Astrocyte of the spinal cord (primary cell): Measurements from ENCODE around the gene SETD5.
A peak's percentile ranks its signal among the peaks of the same experiment; 100 is the strongest.

Experiments
- DNase-seq: peaks from one replicate; pipeline ENCODE4 v3.0.0; 2011; ENCODE audit warnings: low read depth, low spot score
- H3K4me3 ChIP-seq: 2 replicates; pipeline ENCODE4 v1.5.1; 2011; ENCODE audit warnings: low read depth, mild to moderate bottlenecking, low read length, moderate library complexity
- CTCF ChIP-seq: IDR thresholded peaks from 2 replicates; pipeline ENCODE4 v1.5.1; 2012; ENCODE audit warnings: low read depth, mild to moderate bottlenecking, low read length, inconsistent platforms
- in situ Hi-C: cut with HindIII; loops from 2 replicates; pipeline ENCODE4 v1.10.0; 2017; ENCODE audit warnings: low sequenced_read_pairs

The SETD5 gene

GRCh38 chr3:9503283-9503682, 105.9 kb downstream of the SETD5 start:
- H3K4me3 ChIP-seq = no peak overlapping the region
- in situ Hi-C loops = no loop called here
- DNase-seq = peak; percentile 66
- peak; percentile 93 for TF ChIP-seq CTCF

DNA sequence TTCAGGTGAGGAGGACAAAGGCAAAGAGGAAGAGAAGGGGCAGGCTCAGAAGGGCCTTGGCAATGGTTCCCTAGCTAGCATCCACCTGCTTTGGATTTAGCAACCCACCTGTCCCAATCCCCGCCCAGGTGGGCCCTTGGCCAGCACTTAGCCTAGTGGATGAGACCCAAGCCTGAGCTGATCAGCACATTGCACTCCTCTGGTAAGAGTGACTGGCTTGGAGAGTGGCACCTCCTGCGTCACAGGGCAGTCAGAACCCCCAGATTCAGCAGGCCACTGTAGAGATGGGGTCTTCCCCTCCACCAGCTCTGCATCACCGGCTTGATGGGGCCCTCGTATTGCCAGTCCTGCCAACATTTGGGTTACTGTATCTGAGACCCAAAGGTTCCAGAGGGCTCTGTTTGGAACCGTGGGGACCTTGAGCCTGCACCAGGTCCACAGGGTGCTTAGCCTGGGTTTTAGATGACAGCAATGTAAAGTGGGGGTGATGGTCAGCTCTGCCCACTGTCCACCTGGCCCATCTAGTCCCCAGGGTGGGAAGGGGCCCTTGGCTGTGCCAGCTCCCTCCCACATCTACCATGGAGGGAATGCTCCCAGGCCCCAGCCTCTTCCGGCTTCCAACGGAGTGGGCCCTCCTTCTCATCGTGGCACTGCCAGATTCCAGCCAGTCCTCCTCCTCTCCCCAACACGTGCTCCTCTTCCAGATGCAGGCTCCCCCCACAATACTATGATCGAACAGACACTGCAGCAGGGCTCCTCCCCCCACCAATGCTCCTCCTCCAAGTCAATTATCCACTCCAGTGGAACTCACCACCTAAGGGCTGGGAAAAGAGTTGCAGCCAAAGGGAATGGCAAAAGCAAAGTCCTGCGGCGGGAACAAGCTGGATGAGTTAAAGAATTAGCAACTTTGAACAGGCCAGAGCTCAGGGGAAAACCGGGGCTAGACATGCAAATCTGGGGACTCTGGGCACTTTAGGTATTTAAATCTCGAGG, 110.5 kb downstream of the SETD5 start:
- in situ Hi-C loops = no loop called here
- TF ChIP-seq CTCF = no peak
- DNase-seq = no peak
- H3K4me3 ChIP-seq = no peak overlapping the region

DNA sequence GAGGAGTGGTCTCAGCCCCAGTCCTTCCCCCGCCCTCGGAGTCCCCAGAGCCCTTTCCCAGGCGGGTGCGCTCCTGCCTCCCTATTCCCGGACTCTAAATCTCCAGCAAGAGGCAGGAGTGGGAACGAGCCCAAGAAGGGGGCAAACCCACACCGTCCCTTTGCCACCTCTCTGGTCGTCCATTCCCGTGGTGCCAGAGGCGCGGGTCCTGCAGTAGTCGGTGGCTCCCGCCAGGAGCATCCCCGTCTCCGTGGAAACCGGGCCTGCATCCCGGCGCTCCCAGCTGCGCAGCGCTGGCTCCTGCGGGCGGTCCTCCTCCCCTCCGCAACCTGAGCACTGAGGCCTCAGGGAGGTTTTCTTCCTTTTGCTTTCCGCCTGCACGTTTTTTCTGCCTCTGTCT, 111.4 kb downstream of the SETD5 start:
- H3K4me3 ChIP-seq = no peak overlapping the region
- DNase-seq = no peak
- TF ChIP-seq CTCF = no peak
- in situ Hi-C loops = no loop called here

GRCh38 chr3:9512456-9513045, 115.1 kb downstream of the SETD5 start:
- no peak for TF ChIP-seq CTCF
- no peak for DNase-seq
- H3K4me3 ChIP-seq = no peak overlapping the region
- in situ Hi-C loops = no loop called here

GRCh38 chr3:9514306-9514705, 116.9 kb downstream of the SETD5 start:
- no peak overlapping the region for H3K4me3 ChIP-seq
- in situ Hi-C loops = no loop called here
- DNase-seq = no peak
- no peak for TF ChIP-seq CTCF

- no peak for DNase-seq
- no peak for TF ChIP-seq CTCF
- no peak overlapping the region for H3K4me3 ChIP-seq
- in situ Hi-C loops = no loop called here
Observed at GRCh38 chr3:9514956-9515355, 117.5 kb downstream of the SETD5 start.
